Fibroblast of skin of abdomen (primary cell): ENCODE measurements around the gene FAM83D. TPM values are rescaled to one million over a fixed set of nuclear protein-coding genes. Genes with fewer than 3 reads are reported as not detected.

Experiments used
- DNase-seq: peaks from one replicate; pipeline ENCODE4 v3.0.0-alpha.2; 2013
- polyA plus RNA-seq, 2 experiments: library from polyadenylated mRNA; unstranded; fragments of 120-200 nt; gene quantifications; one replicate each; pipeline ENCODE4 v1.2.1, GENCODE V29; 2013; ENCODE audit not compliant: insufficient read length in 2 of 2

FAM83D gene
- 19.3 TPM for polyA plus RNA-seq (2013, experiment 1 of 2; ENCODE audit: insufficient read length)
- 18.3 TPM for polyA plus RNA-seq (2013, experiment 2 of 2; ENCODE audit: insufficient read length)

GRCh38 chr20:38926142-38926933 is at the start of gene FAM83D:
TSS of gene FAM83D (plus strand) at chr20:38926417. CDS start at chr20:38926443, 26 bp downstream.
- peak; percentile 98 for DNase-seq

GRCh38 chr20:38877483-38877882 is 48.7 kb upstream of the FAM83D start:
- DNase-seq: no peak

- peak; percentile 33 for DNase-seq
Observed at GRCh38 chr20:38878866-38879265, 47.4 kb upstream of the FAM83D start.

- DNase-seq: no peak
Observed at GRCh38 chr20:38880952-38881735, 45.1 kb upstream of the FAM83D start.

- DNase-seq: no peak
Observed at GRCh38 chr20:38881806-38882440, 44.3 kb upstream of the FAM83D start.

GRCh38 chr20:38882600-38882999 is 43.6 kb upstream of the FAM83D start:
- no peak for DNase-seq

GRCh38 chr20:38883081-38883980 is 42.9 kb upstream of the FAM83D start:
- no peak for DNase-seq

- no peak for DNase-seq
Observed at GRCh38 chr20:38883981-38884733, 42.1 kb upstream of the FAM83D start.

- DNase-seq: no peak
Observed at GRCh38 chr20:38885357-38885756, 40.9 kb upstream of the FAM83D start.

GRCh38 chr20:38888059-38888831 is 38.0 kb upstream of the FAM83D start:
- DNase-seq: no peak

GRCh38 chr20:38889050-38889449 is 37.2 kb upstream of the FAM83D start:
- no peak for DNase-seq

GRCh38 chr20:38889792-38890496 is 36.3 kb upstream of the FAM83D start:
- no peak for DNase-seq

GRCh38 chr20:38890497-38890818 is 35.8 kb upstream of the FAM83D start:
- no peak for DNase-seq

- no peak for DNase-seq
Observed at GRCh38 chr20:38892091-38892981, 33.9 kb upstream of the FAM83D start.

- DNase-seq: no peak
Observed at GRCh38 chr20:38893056-38893564, 33.1 kb upstream of the FAM83D start.

- peak; percentile 26 for DNase-seq
Observed at GRCh38 chr20:38893565-38894090, 32.6 kb upstream of the FAM83D start.

GRCh38 chr20:38894091-38894847 is 31.9 kb upstream of the FAM83D start:
- no peak for DNase-seq
